Erythroblast (primary cell): Measurements from ENCODE around the gene WDFY1.

Source experiments
- GATA1 ChIP-seq: IDR thresholded peaks from 2 replicates; pipeline ENCODE4 v1.6.1; 2011; ENCODE audit warnings: low read depth, mild to moderate bottlenecking, control low read depth, low read length, moderate library complexity
- POLR2A ChIP-seq: IDR thresholded peaks from 2 replicates; pipeline ENCODE4 v1.6.1; 2011; ENCODE audit warnings: mild to moderate bottlenecking, low read length

DNA sequence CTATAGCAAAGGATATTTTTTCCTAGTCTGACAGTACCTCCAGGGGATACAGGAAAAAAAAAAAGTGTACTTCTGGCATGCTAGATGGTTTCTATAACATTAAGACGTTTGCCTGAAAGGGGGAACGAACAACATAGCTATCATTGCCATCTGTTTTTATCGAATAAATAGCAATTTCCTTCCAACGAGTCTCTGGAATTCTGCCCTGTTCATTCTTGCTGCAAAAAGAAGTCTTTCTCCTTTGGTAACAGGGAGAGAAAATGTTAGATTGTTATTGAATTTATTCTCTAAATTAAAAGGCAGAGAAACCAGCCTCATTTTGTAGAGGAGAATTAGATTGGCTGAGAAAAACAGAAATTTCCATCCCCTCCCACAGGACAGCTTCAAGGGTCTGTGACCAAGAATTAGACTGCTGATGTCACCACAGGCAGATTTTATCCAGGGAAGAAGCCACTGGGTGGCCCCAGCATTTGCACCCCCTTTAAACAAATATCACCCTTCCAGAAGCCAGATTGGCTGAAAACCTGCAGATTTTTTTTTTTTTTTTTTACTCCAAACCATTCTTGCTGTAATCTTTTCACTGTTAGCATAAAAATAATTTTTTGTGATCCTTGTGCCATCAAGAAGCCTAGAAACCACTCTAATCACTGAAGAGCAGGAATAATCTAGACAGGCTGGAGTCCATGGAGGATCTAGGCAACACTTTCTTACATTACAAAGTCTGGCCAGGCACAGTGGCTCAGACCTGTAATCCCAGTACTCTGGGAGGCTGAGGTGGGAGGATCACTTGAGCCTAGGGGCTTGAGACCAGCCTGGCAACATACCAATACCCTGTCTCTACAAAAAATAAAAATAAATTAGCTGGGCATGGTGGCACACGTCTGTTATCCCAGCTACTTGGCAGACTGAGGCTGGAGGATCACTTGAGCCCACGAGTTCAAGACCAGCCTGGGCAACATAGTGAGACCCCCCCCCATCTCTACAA, 12.0 kb downstream of the WDFY1 start:
- no peak for TF ChIP-seq POLR2A
- TF ChIP-seq GATA1: no peak
